Measurements from ENCODE around the gene DOC2B.

GRCh38 chr17:177762-178161 lies 3.7 kb downstream of the DOC2B start:
- TF ChIP-seq ZNF239 (CRISPR knock-in tag; IDR thresholded peaks at IDR 0.05) (no peak), PCBP2 (IDR thresholded peaks at IDR 0.05; ENCODE audit: low read depth, low read length, poor library complexity, severe bottlenecking) (no peak), JUN (IDR thresholded peaks at IDR 0.05; ENCODE audit: borderline replicate concordance, low read depth, low read length) (no peak), JUN (CRISPR knock-in tag; IDR thresholded peaks at IDR 0.05; ENCODE audit: borderline replicate concordance) (no peak), HOMEZ (CRISPR knock-in tag; IDR thresholded peaks at IDR 0.05) (no peak), ZNF561 (CRISPR knock-in tag; conservative IDR thresholded peaks at IDR 0.05) (no peak)
